Measurements from ENCODE around the gene SHLD1.

The SHLD1 gene

GRCh38 chr20:5895626-5896025 lies 145.4 kb downstream of the SHLD1 start:
- no peak overlapping the region for H3K4me3 ChIP-seq (ENCODE audit: low read depth, low read length)
- TF ChIP-seq, protein P1, sequence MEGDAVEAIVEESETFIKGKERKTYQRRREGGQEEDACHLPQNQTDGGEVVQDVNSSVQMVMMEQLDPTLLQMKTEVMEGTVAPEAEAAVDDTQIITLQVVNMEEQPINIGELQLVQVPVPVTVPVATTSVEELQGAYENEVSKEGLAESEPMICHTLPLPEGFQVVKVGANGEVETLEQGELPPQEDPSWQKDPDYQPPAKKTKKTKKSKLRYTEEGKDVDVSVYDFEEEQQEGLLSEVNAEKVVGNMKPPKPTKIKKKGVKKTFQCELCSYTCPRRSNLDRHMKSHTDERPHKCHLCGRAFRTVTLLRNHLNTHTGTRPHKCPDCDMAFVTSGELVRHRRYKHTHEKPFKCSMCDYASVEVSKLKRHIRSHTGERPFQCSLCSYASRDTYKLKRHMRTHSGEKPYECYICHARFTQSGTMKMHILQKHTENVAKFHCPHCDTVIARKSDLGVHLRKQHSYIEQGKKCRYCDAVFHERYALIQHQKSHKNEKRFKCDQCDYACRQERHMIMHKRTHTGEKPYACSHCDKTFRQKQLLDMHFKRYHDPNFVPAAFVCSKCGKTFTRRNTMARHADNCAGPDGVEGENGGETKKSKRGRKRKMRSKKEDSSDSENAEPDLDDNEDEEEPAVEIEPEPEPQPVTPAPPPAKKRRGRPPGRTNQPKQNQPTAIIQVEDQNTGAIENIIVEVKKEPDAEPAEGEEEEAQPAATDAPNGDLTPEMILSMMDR (IDR thresholded peaks at IDR 0.05; ENCODE audit: low read depth, low read length), result no peak

- TF ChIP-seq, protein P1 (IDR thresholded peaks at IDR 0.05; ENCODE audit: low read depth, low read length), result no peak
- no peak overlapping the region for H3K4me3 ChIP-seq (ENCODE audit: low read depth, low read length)
Observed at GRCh38 chr20:5899444-5899843, 149.2 kb downstream of the SHLD1 start.

GRCh38 chr20:5900908-5901307 lies 150.7 kb downstream of the SHLD1 start:
- TF ChIP-seq, protein P1 (IDR thresholded peaks at IDR 0.05; ENCODE audit: low read depth, low read length), result no peak
- H3K4me3 ChIP-seq (ENCODE audit: low read depth, low read length), result no peak overlapping the region

DNA sequence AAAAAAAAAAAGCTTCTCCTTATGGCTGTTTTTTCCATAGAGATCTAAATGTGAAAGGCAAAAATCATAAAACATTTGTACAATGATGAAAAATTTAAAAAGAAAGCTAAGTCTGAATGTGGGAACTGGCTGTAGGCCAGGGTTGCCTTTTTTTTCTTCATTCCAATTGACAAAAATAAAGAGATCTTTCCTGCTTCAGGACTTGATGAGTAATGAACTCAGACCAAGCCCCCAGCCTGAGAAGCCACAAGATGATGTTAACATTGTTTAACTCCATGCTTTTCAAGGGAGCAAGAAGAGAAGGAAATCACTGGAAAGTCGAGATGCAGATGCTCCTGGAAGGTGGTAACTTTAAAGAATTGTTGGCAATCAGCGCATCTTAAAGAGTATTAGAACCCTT lies 158.8 kb downstream of the SHLD1 start:
- H3K4me3 ChIP-seq (ENCODE audit: low read depth, low read length), result no peak overlapping the region
- TF ChIP-seq, protein P1 (IDR thresholded peaks at IDR 0.05; ENCODE audit: low read depth, low read length), result no peak

- H3K4me3 ChIP-seq (ENCODE audit: low read depth, low read length), result no peak overlapping the region
- TF ChIP-seq, protein P1 (IDR thresholded peaks at IDR 0.05; ENCODE audit: low read depth, low read length), result no peak
Observed at GRCh38 chr20:5910186-5910585, 160.0 kb downstream of the SHLD1 start.

DNA sequence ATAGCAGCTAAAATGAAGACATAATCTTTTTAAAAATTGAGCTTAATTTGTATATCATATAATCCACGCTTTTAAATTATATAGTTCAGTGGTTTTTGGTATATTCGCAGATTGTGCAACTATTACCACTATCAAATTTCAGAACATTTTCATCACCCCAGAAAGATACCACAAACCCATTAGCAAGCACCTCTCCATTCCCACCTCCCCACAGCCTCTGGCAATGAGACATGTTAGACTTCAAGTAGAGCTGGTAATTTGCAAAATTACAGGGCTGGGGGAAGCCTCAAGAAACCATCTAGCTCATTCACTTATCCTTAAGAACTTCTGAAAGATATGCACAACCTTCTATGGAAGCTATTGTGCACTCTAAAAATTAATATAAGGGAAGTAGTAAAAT lies 163.0 kb downstream of the SHLD1 start:
- H3K4me3 ChIP-seq (ENCODE audit: low read depth, low read length), result no peak overlapping the region
- TF ChIP-seq, protein P1 (IDR thresholded peaks at IDR 0.05; ENCODE audit: low read depth, low read length), result no peak
